Ovary (tissue), 3 donors: ENCODE results near the gene TAGLN2.

Experiments used
- POLR2A ChIP-seq: fragments of 450-650 bp; IDR thresholded peaks from one replicate; pipeline ENCODE4 v1.6.1; 2017; ENCODE audit warnings: antibody characterized with exemption, mild to moderate bottlenecking, moderate library complexity
- TF ChIP-seq, protein P1 (sequence below), 3 donors: fragments of 450-650 bp in 2 of 3; fragments of 200-600 bp in 1 of 3; IDR thresholded peaks; one replicate each; pipeline versions ENCODE4 v1.5.1 to v1.8.0; 2016 to 2022; ENCODE audit warnings: antibody characterized with exemption in 3 of 3, mild to moderate bottlenecking in 1 of 3
- donor health status: DM: no; HTN: no; CAD: no.

GRCh38 chr1:159953536-159954515, 28.5 kb upstream of the TAGLN2 start, which contains the start of gene SLAMF9:
- TF ChIP-seq, protein P1, sequence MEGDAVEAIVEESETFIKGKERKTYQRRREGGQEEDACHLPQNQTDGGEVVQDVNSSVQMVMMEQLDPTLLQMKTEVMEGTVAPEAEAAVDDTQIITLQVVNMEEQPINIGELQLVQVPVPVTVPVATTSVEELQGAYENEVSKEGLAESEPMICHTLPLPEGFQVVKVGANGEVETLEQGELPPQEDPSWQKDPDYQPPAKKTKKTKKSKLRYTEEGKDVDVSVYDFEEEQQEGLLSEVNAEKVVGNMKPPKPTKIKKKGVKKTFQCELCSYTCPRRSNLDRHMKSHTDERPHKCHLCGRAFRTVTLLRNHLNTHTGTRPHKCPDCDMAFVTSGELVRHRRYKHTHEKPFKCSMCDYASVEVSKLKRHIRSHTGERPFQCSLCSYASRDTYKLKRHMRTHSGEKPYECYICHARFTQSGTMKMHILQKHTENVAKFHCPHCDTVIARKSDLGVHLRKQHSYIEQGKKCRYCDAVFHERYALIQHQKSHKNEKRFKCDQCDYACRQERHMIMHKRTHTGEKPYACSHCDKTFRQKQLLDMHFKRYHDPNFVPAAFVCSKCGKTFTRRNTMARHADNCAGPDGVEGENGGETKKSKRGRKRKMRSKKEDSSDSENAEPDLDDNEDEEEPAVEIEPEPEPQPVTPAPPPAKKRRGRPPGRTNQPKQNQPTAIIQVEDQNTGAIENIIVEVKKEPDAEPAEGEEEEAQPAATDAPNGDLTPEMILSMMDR (IDR thresholded peaks at IDR 0.05) = no peak
- TF ChIP-seq POLR2A = no peak
